DND-41 (cell line): ENCODE measurements around the gene IGFBP7.

Source experiments
- ATAC-seq: fragments of 200-7000 bp; cut with Tn5 transposase; 3 replicates; pipeline ENCODE4 v1.9.1; 2021; ENCODE audit warnings: low read depth; ENCODE audit not compliant: insufficient read depth
- DNase-seq: peaks from one replicate; pipeline ENCODE4 v3.0.0-alpha.2; 2020
- H2AFZ ChIP-seq: 2 replicates; pipeline ENCODE4 v1.6.0; 2012; ENCODE audit warnings: low read depth, low read length
- H3K27ac ChIP-seq: 2 replicates; pipeline ENCODE4 v1.5.1; 2012; ENCODE audit warnings: low read length, inconsistent platforms
- H3K27me3 ChIP-seq: fragments of 200-600 bp; sonication (generic); 2 replicates; pipeline ENCODE4 v1.6.0; 2012; ENCODE audit warnings: low read length, mild to moderate bottlenecking, inconsistent platforms; ENCODE audit not compliant: insufficient read depth, poor library complexity
- H3K36me3 ChIP-seq: 2 replicates; pipeline ENCODE4 v1.5.1; 2012; ENCODE audit warnings: low read length, inconsistent platforms; ENCODE audit not compliant: insufficient read depth
- H3K4me1 ChIP-seq: 2 replicates; pipeline ENCODE4 v1.5.1; 2012; ENCODE audit warnings: mild to moderate bottlenecking, low read length; ENCODE audit not compliant: insufficient read depth
- H3K4me2 ChIP-seq: 2 replicates; pipeline ENCODE4 v1.6.0; 2012; ENCODE audit warnings: mild to moderate bottlenecking, moderate library complexity, low read length, inconsistent platforms; ENCODE audit not compliant: insufficient read depth
- H3K4me3 ChIP-seq, 2 experiments: fragments of 200-600 bp in 1 of 2; shearing (Covaris generic) in 1 of 2; 2 replicates each; pipeline ENCODE4 v1.5.1; 2012 to 2016; ENCODE audit warnings: inconsistent platforms in 2 of 2, low read length in 2 of 2, mild to moderate bottlenecking in 2 of 2, low read depth in 1 of 2, moderate library complexity in 1 of 2
- H3K79me2 ChIP-seq: 2 replicates; pipeline ENCODE4 v1.6.0; 2012; ENCODE audit warnings: low read length, inconsistent platforms; ENCODE audit not compliant: insufficient read depth
- H3K9ac ChIP-seq: 2 replicates; pipeline ENCODE4 v1.6.0; 2012; ENCODE audit warnings: low read depth, mild to moderate bottlenecking, inconsistent platforms, low read length, moderate library complexity
- H3K9me3 ChIP-seq: 2 replicates; pipeline ENCODE4 v1.5.1; 2012; ENCODE audit warnings: low read length, moderate library complexity, mild to moderate bottlenecking, inconsistent platforms; ENCODE audit not compliant: insufficient read depth, severe bottlenecking
- H4K20me1 ChIP-seq: 2 replicates; pipeline ENCODE4 v1.6.0; 2012; ENCODE audit warnings: low read length; ENCODE audit not compliant: insufficient read depth
- CTCF ChIP-seq: IDR thresholded peaks from 2 replicates; pipeline ENCODE4 v1.5.1; 2012; ENCODE audit warnings: borderline replicate concordance, low read length, moderate library complexity, mild to moderate bottlenecking; ENCODE audit not compliant: poor library complexity, severe bottlenecking; ENCODE audit errors: extremely low read depth
- EZH2 ChIP-seq: IDR thresholded peaks from 3 replicates; pipeline ENCODE4 v1.6.1; 2012; ENCODE audit warnings: borderline replicate concordance, low read depth, mild to moderate bottlenecking, moderate library complexity, low read length, inconsistent platforms; ENCODE audit not compliant: severe bottlenecking

IGFBP7 gene

GRCh38 chr4:56986192-56986591 lies 124.0 kb downstream of the IGFBP7 start:
- Histone ChIP-seq H3K79me2 (peaks cover 99% of the 10 kb centered on the region), H3K36me3 (peaks cover 51% of the 10 kb centered on the region), H3K9me3 (no peaks in the 10 kb centered on the region), H3K4me1 (peaks cover 17% of the 10 kb centered on the region), H3K4me2 (no peak overlapping the region), H2AFZ (no peak overlapping the region), H3K27ac (no peak overlapping the region), H3K9ac (no peak overlapping the region), H3K27me3 (no peaks in the 10 kb centered on the region), H3K4me3 (no peak overlapping the region), H4K20me1 (peaks cover 70% of the 10 kb centered on the region)
- ATAC-seq (no peak), DNase-seq (no peak)
- TF ChIP-seq CTCF = no peak
- TF ChIP-seq EZH2 = no peak

GRCh38 chr4:56981795-56982201 lies 128.4 kb downstream of the IGFBP7 start:
- peak overlapping the region; percentile 99; the same call in 1 of the 2 replicates for H3K4me2 ChIP-seq
- TF ChIP-seq EZH2 (no peak), CTCF (no peak)
- no peaks in the 10 kb centered on the region for H3K9me3 ChIP-seq
- no peak overlapping the region for H3K4me3 ChIP-seq
- peaks cover 22% of the 10 kb centered on the region for H3K36me3 ChIP-seq
- H3K79me2 ChIP-seq = peaks cover 91% of the 10 kb centered on the region
- H3K27me3 ChIP-seq = no peaks in the 10 kb centered on the region
- H4K20me1 ChIP-seq = peaks cover 70% of the 10 kb centered on the region
- peaks cover 32% of the 10 kb centered on the region for H3K4me1 ChIP-seq
- ATAC-seq (no peak), DNase-seq (no peak)
- H2AFZ ChIP-seq = no peak overlapping the region
- no peak overlapping the region for H3K9ac ChIP-seq
- H3K27ac ChIP-seq = no peak overlapping the region; the same call in 1 of the 2 replicates
